IMR-90 (cell line): Measurements from ENCODE around the gene TOR1AIP2. TPM values are rescaled to one million over a fixed set of nuclear protein-coding genes. Genes with fewer than 3 reads are reported as not detected.
A peak's percentile ranks its signal among the peaks of the same experiment; 100 is the strongest.

ENCODE experiments used
- ATAC-seq: fragments of 200-7000 bp; cut with Tn5 transposase; 2 replicates; pipeline ENCODE4 v1.9.1; 2020; ENCODE audit warnings: low read depth, mild to moderate bottlenecking, moderate library complexity
- BruUV-seq: library from RNA; stranded (reverse); fragments of 400-500 nt; replicated peaks from 2 replicates; lab custom pipeline; 2021; lab: Mats Ljungman, UMichigan
- CTCF ChIA-PET: fragments of 300-600 bp; formaldehyde crosslinking; extraction: SDS; loops from one replicate; lab custom pipeline; 2021; ENCODE audit warnings: antibody characterized with exemption; lab: Yijun Ruan, JAX
- POLR2A ChIA-PET: fragments of 300-600 bp; sonication (Branson Sonifier 250); formaldehyde crosslinking; loops from one replicate; lab custom pipeline; 2022; ENCODE audit warnings: antibody characterized with exemption; ENCODE audit not compliant: unreplicated experiment; lab: Charles Lee
- DNase-seq: peaks from one replicate; pipeline ENCODE4 v3.0.0; 2013
- H2AFZ ChIP-seq: replicated peaks from 2 replicates; pipeline ENCODE3; 2013; ENCODE audit warnings: low read length, mild to moderate bottlenecking; ENCODE audit not compliant: poor library complexity
- H2AK5ac ChIP-seq: 2 replicates; pipeline ENCODE4 v1.6.1; 2013; ENCODE audit warnings: low read depth, low read length, inconsistent platforms
- H2AK9ac ChIP-seq: replicated peaks from 2 replicates; pipeline ENCODE3; 2013; ENCODE audit warnings: mild to moderate bottlenecking, low read depth, low read length, moderate library complexity; ENCODE audit not compliant: poor library complexity
- H2BK120ac ChIP-seq: 2 replicates; pipeline ENCODE4 v1.6.1; 2013; ENCODE audit warnings: low read depth, low read length, inconsistent platforms
- H2BK15ac ChIP-seq: 3 replicates; pipeline ENCODE4 v1.6.1; 2013; ENCODE audit warnings: low read depth, low read length, inconsistent platforms
- H2BK20ac ChIP-seq: 2 replicates; pipeline ENCODE4 v1.6.1; 2013; ENCODE audit warnings: low read depth, mild to moderate bottlenecking, inconsistent platforms, low read length, moderate library complexity
- H2BK5ac ChIP-seq: 2 replicates; pipeline ENCODE4 v1.6.1; 2013; ENCODE audit warnings: mild to moderate bottlenecking, low read depth, low read length, inconsistent platforms; ENCODE audit not compliant: poor library complexity, severe bottlenecking
- H3K14ac ChIP-seq: replicated peaks from 2 replicates; pipeline ENCODE4 v1.6.1; 2013; ENCODE audit warnings: low read depth, low read length, inconsistent platforms
- H3K18ac ChIP-seq: 2 replicates; pipeline ENCODE4 v1.6.1; 2013; ENCODE audit warnings: low read depth, low read length, control low read depth
- H3K23ac ChIP-seq: 2 replicates; pipeline ENCODE4 v1.6.1; 2013; ENCODE audit warnings: low read depth, low read length, inconsistent platforms
- H3K27ac ChIP-seq: 2 replicates; pipeline ENCODE4 v1.5.1; 2013; ENCODE audit warnings: mild to moderate bottlenecking, control low read depth, low read length; ENCODE audit not compliant: insufficient read depth
- H3K27me3 ChIP-seq: 2 replicates; pipeline ENCODE4 v1.6.1; 2013; ENCODE audit warnings: low read length; ENCODE audit not compliant: control insufficient read depth, insufficient read depth
- H3K36me3 ChIP-seq: 2 replicates; pipeline ENCODE4 v1.6.1; 2013; ENCODE audit warnings: low read length, mixed read lengths; ENCODE audit not compliant: control insufficient read depth, insufficient read depth
- H3K4ac ChIP-seq: 2 replicates; pipeline ENCODE4 v1.6.1; 2013; ENCODE audit warnings: low read depth, low read length, inconsistent platforms
- H3K4me1 ChIP-seq: 2 replicates; pipeline ENCODE4 v1.6.1; 2013; ENCODE audit warnings: low read length, mixed read lengths; ENCODE audit not compliant: control insufficient read depth, insufficient read depth
- H3K4me2 ChIP-seq: 2 replicates; pipeline ENCODE4 v1.6.1; 2013; ENCODE audit warnings: low read depth, mild to moderate bottlenecking, control low read depth, low read length, moderate library complexity
- H3K4me3 ChIP-seq: 2 replicates; pipeline ENCODE4 v1.5.1; 2013; ENCODE audit warnings: low read depth, mild to moderate bottlenecking, control low read depth, low read length, moderate library complexity; ENCODE audit not compliant: insufficient read depth
- H3K56ac ChIP-seq: 2 replicates; pipeline ENCODE4 v1.6.1; 2013; ENCODE audit warnings: low read length, inconsistent platforms; ENCODE audit not compliant: insufficient read depth; ENCODE audit errors: extremely low read depth
- H3K79me1 ChIP-seq, 2 experiments: 2 replicates each; pipeline ENCODE4 v1.6.1; 2013; ENCODE audit warnings: low read length in 2 of 2, inconsistent platforms in 1 of 2, low read depth in 1 of 2
- H3K9ac ChIP-seq: 2 replicates; pipeline ENCODE4 v1.6.1; 2013; ENCODE audit warnings: low read depth, low read length, control low read depth
- H3K9me1 ChIP-seq: 2 replicates; pipeline ENCODE4 v1.6.1; 2013; ENCODE audit warnings: low read length, inconsistent platforms; ENCODE audit not compliant: insufficient read depth
- H3K9me3 ChIP-seq: 2 replicates; pipeline ENCODE4 v1.6.1; 2013; ENCODE audit warnings: low read length; ENCODE audit not compliant: control insufficient read depth, insufficient read depth
- H4K20me1 ChIP-seq: 2 replicates; pipeline ENCODE4 v1.6.1; 2013; ENCODE audit warnings: low read length, inconsistent platforms; ENCODE audit not compliant: insufficient read depth
- H4K5ac ChIP-seq: 2 replicates; pipeline ENCODE4 v1.6.1; 2013; ENCODE audit warnings: mild to moderate bottlenecking, low read depth, low read length, control low read depth
- H4K8ac ChIP-seq, 2 experiments: 2 replicates each; pipeline ENCODE4 v1.6.1; 2013; ENCODE audit warnings: low read depth in 2 of 2, low read length in 2 of 2, control low read depth in 1 of 2, inconsistent platforms in 1 of 2
- H4K91ac ChIP-seq: 2 replicates; pipeline ENCODE4 v1.6.1; 2013; ENCODE audit warnings: low read depth, low read length, inconsistent platforms; ENCODE audit not compliant: insufficient read depth
- BHLHE40 ChIP-seq: fragments of 150-350 bp; IDR thresholded peaks from 2 replicates; pipeline ENCODE4 v1.6.1; 2016; ENCODE audit warnings: mild to moderate bottlenecking, low read depth, low read length
- CEBPB ChIP-seq: IDR thresholded peaks from 2 replicates; pipeline ENCODE4 v1.6.1; 2012; ENCODE audit warnings: low read depth, low read length, improper control_type of control experiment
- CHD1 ChIP-seq: IDR thresholded peaks from 2 replicates; pipeline ENCODE4 v1.6.1; 2012; ENCODE audit warnings: low read depth, low read length, improper control_type of control experiment
- MAFK ChIP-seq: IDR thresholded peaks from 2 replicates; pipeline ENCODE4 v1.6.1; 2012; ENCODE audit warnings: low read depth, low read length, improper control_type of control experiment
- MAZ ChIP-seq: IDR thresholded peaks from 2 replicates; pipeline ENCODE4 v1.6.1; 2012; ENCODE audit warnings: low read depth, mild to moderate bottlenecking, low read length, improper control_type of control experiment, moderate library complexity, borderline replicate concordance
- MXI1 ChIP-seq: IDR thresholded peaks from 2 replicates; pipeline ENCODE4 v1.6.1; 2012; ENCODE audit warnings: low read depth, mild to moderate bottlenecking, low read length, moderate library complexity, borderline replicate concordance
- NFE2L2 ChIP-seq: fragments of 150-350 bp; IDR thresholded peaks from 2 replicates; pipeline ENCODE4 v1.6.1; 2016; ENCODE audit warnings: low read depth, mild to moderate bottlenecking, low read length
- RAD21 ChIP-seq: IDR thresholded peaks from 2 replicates; pipeline ENCODE4 v1.6.1; 2012; ENCODE audit warnings: low read length, improper control_type of control experiment
- RCOR1 ChIP-seq: IDR thresholded peaks from 2 replicates; pipeline ENCODE4 v1.6.1; 2012; ENCODE audit warnings: mild to moderate bottlenecking, low read length, improper control_type of control experiment; ENCODE audit not compliant: insufficient replicate concordance
- RFX5 ChIP-seq: IDR thresholded peaks from 2 replicates; pipeline ENCODE4 v1.8.0; 2012; ENCODE audit warnings: low read depth, mild to moderate bottlenecking, low read length, moderate library complexity
- WGBS, 2 experiments: methylation state at CpG; one replicate each; pipeline versions ENCODE4 v1.1.5 to v1.1.7; 2013; ENCODE audit warnings: missing lambda C conversion rate in 2 of 2; ENCODE audit not compliant: insufficient read length in 1 of 2; ENCODE audit errors: extremely low coverage in 2 of 2; 5-methylcytosine and 5-hydroxymethylcytosine counted together
- dilution Hi-C: fragments of 300-500 bp; cut with HindIII; formaldehyde crosslinking; loops from one replicate; pipeline ENCODE4 v1.14.3; 2018; ENCODE audit warnings: low sequenced_read_pairs; ENCODE audit not compliant: unreplicated experiment
- in situ Hi-C: fragments of 300-500 bp; cut with MboI; formaldehyde crosslinking; loops from 3 replicates; pipeline ENCODE4 v1.14.3; 2019; ENCODE audit warnings: low sequenced_read_pairs, inconsistent platforms, mixed read lengths
- intact Hi-C: fragments of 100-400 bp; cut with micrococcal nuclease; formaldehyde crosslinking; loops from 2 replicates; pipeline ENCODE4 v1.10.0; 2022
- polyA plus RNA-seq, 3 experiments: library from polyadenylated mRNA; depleted of rRNA; stranded (reverse); fragments of >200 nt; gene quantifications; 2 replicates each; pipeline ENCODE4 v1.2.3, GENCODE V29; 2012; ENCODE audit warnings: low replicate concordance in 1 of 3
- total RNA-seq: library from RNA; depleted of rRNA; stranded (reverse); fragments of >200 nt; gene quantifications from 2 replicates; pipeline ENCODE4 v1.2.3, GENCODE V29; 2012
- TF ChIP-seq, protein P1 (sequence below): fragments of 150-350 bp; IDR thresholded peaks from 2 replicates; pipeline ENCODE4 v1.6.1; 2016; ENCODE audit warnings: low read depth, mild to moderate bottlenecking, low read length, moderate library complexity, borderline replicate concordance
- TF ChIP-seq, protein P2 (sequence below): fragments of 150-350 bp; IDR thresholded peaks from 2 replicates; pipeline ENCODE4 v1.6.1; 2017; ENCODE audit warnings: mild to moderate bottlenecking, antibody characterized with exemption, low read length, low read depth

Gene TOR1AIP2
- total and polyA plus RNA-seq, 2 of the 4 experiments (the other 2 are of a cell fraction), result 20.7 to 85.0 TPM

GRCh38 chr1:179817056-179817455 lies 60.5 kb downstream of the TOR1AIP2 start:
- H2AK9ac ChIP-seq, result peak overlapping the region; percentile 19
- ChIA-PET CTCF (interaction anchor here (1.2 to 6.2 kb wide), 3 partner anchors 8 to 112 kb away, joined by 3 to 104 read pairs (median 17); no protein-coding TSS in a partner anchor), POLR2A (no interaction called here)
- no peak overlapping the region for H4K5ac ChIP-seq
- no peaks in the 10 kb centered on the region for H4K20me1 ChIP-seq
- H2BK15ac ChIP-seq, result no peak overlapping the region
- no TSS peak for BruUV-seq
- H3K4me3 ChIP-seq, result no peak overlapping the region
- H3K14ac ChIP-seq, result no peak overlapping the region
- H3K23ac ChIP-seq, result no peak overlapping the region
- no peak overlapping the region for H3K27ac ChIP-seq
- H4K8ac ChIP-seq, result no peak overlapping the region
- TF ChIP-seq MAZ (no peak), CHD1 (no peak), RFX5 (no peak), BHLHE40 (no peak), MXI1 (no peak), CEBPB (no peak), MAFK (no peak), NFE2L2 (no peak), RAD21 (no peak), RCOR1 (no peak)
- TF ChIP-seq, protein P1, sequence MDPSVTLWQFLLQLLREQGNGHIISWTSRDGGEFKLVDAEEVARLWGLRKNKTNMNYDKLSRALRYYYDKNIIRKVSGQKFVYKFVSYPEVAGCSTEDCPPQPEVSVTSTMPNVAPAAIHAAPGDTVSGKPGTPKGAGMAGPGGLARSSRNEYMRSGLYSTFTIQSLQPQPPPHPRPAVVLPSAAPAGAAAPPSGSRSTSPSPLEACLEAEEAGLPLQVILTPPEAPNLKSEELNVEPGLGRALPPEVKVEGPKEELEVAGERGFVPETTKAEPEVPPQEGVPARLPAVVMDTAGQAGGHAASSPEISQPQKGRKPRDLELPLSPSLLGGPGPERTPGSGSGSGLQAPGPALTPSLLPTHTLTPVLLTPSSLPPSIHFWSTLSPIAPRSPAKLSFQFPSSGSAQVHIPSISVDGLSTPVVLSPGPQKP, result no peak
- TF ChIP-seq, protein P2, sequence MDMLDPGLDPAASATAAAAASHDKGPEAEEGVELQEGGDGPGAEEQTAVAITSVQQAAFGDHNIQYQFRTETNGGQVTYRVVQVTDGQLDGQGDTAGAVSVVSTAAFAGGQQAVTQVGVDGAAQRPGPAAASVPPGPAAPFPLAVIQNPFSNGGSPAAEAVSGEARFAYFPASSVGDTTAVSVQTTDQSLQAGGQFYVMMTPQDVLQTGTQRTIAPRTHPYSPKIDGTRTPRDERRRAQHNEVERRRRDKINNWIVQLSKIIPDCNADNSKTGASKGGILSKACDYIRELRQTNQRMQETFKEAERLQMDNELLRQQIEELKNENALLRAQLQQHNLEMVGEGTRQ, result no peak
- no peak overlapping the region for H3K18ac ChIP-seq
- H3K27me3 ChIP-seq, result peaks cover 19% of the 10 kb centered on the region
- DNase-seq (no peak), ATAC-seq (no peak)
- in situ Hi-C loops, result loop anchor here (25.0 kb wide), 1 partner anchor 580 kb away; the partner anchor contains the start of gene ABL2
- peaks cover 5% of the 10 kb centered on the region; the same call in 1 of the 2 replicates for H3K9me1 ChIP-seq
- no peak overlapping the region for H2BK5ac ChIP-seq
- H3K4me2 ChIP-seq, result no peak overlapping the region
- no peak overlapping the region for H3K4ac ChIP-seq
- no peak overlapping the region for H2BK20ac ChIP-seq
- WGBS, 2 experiments, result no CpG with 5 or more reads among the region's 8 CpGs
- no peak overlapping the region for H3K9ac ChIP-seq
- no peaks in the 10 kb centered on the region for H3K36me3 ChIP-seq
- H2AFZ ChIP-seq, result peak overlapping the region; percentile 44
- no peak overlapping the region for H2AK5ac ChIP-seq
- H4K91ac ChIP-seq, result no peak overlapping the region
- dilution Hi-C loops, result no loop called here
- no peaks in the 10 kb centered on the region for H3K9me3 ChIP-seq
- no peak overlapping the region for H3K56ac ChIP-seq
- no peaks in the 10 kb centered on the region for H3K79me1 ChIP-seq
- H2BK120ac ChIP-seq, result no peak overlapping the region
- H3K4me1 ChIP-seq, result peaks cover 22% of the 10 kb centered on the region
- intact Hi-C loops, result no loop called here
